RWPE2 (cell line): ENCODE measurements around the gene CARD11.

Experiments
- ATAC-seq: fragments of 200-7000 bp; cut with Tn5 transposase; 3 replicates; pipeline ENCODE4 v1.9.1; 2021; ENCODE audit warnings: low read depth
- DNase-seq: peaks from one replicate; pipeline ENCODE4 v3.0.0-alpha.2; 2020; ENCODE audit warnings: low spot score
- H3K27ac ChIP-seq: fragments of 450-650 bp; 2 replicates; pipeline ENCODE4 v1.5.1; 2017; ENCODE audit warnings: mild to moderate bottlenecking; ENCODE audit not compliant: poor library complexity, severe bottlenecking
- H3K27me3 ChIP-seq: fragments of 250-450 bp; sonication (Bioruptor Pico); 2 replicates; pipeline ENCODE4 v1.5.1; 2021; ENCODE audit warnings: mild to moderate bottlenecking, moderate library complexity; ENCODE audit not compliant: insufficient read depth, poor library complexity, severe bottlenecking
- H3K36me3 ChIP-seq: fragments of 250-450 bp; sonication (Bioruptor Pico); 2 replicates; pipeline ENCODE4 v1.5.1; 2020; ENCODE audit warnings: low read depth, mild to moderate bottlenecking, moderate library complexity
- H3K4me1 ChIP-seq: fragments of 250-450 bp; sonication (Bioruptor Pico); 2 replicates; pipeline ENCODE4 v1.5.1; 2021; ENCODE audit warnings: mild to moderate bottlenecking, moderate library complexity; ENCODE audit not compliant: insufficient read depth, poor library complexity, severe bottlenecking
- H3K4me3 ChIP-seq: fragments of 250-450 bp; sonication (Bioruptor Pico); 2 replicates; pipeline ENCODE4 v1.5.1; 2021; ENCODE audit warnings: mild to moderate bottlenecking, moderate library complexity; ENCODE audit not compliant: severe bottlenecking
- H3K9me3 ChIP-seq: fragments of 250-450 bp; sonication (Bioruptor Pico); 2 replicates; pipeline ENCODE4 v1.5.1; 2021; ENCODE audit warnings: mild to moderate bottlenecking, moderate library complexity; ENCODE audit not compliant: severe bottlenecking
- TF ChIP-seq, protein P1 (sequence below): fragments of 450-650 bp; IDR thresholded peaks from one replicate; pipeline ENCODE4 v1.5.1; 2017; ENCODE audit warnings: mild to moderate bottlenecking, moderate library complexity; ENCODE audit not compliant: poor library complexity, severe bottlenecking

The CARD11 gene

DNA sequence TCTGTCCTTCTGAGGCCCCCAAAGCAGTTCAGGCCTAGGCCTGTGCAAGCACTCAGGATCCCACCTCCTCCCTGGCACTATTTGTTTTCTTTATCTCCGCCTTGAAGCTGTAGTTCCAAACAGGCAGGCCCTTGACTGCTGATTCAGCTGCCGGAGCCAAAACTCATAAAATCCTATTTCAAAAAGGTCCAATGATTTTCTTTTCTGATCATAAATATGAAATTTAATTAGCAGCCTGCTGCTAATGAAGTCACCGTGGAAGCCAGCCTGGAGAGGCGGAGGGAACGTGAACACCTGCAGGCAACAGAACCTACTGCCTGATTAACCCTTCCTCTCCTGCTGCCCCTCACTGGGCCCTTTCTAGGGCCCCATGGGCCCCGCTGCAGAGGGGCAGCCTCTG, 60.1 kb downstream of the CARD11 start:
- Histone ChIP-seq H3K4me1 (no peaks in the 10 kb centered on the region), H3K36me3 (no peaks in the 10 kb centered on the region), H3K4me3 (no peak overlapping the region), H3K27ac (no peak overlapping the region), H3K27me3 (no peaks in the 10 kb centered on the region), H3K9me3 (no peaks in the 10 kb centered on the region)
- TF ChIP-seq, protein P1, sequence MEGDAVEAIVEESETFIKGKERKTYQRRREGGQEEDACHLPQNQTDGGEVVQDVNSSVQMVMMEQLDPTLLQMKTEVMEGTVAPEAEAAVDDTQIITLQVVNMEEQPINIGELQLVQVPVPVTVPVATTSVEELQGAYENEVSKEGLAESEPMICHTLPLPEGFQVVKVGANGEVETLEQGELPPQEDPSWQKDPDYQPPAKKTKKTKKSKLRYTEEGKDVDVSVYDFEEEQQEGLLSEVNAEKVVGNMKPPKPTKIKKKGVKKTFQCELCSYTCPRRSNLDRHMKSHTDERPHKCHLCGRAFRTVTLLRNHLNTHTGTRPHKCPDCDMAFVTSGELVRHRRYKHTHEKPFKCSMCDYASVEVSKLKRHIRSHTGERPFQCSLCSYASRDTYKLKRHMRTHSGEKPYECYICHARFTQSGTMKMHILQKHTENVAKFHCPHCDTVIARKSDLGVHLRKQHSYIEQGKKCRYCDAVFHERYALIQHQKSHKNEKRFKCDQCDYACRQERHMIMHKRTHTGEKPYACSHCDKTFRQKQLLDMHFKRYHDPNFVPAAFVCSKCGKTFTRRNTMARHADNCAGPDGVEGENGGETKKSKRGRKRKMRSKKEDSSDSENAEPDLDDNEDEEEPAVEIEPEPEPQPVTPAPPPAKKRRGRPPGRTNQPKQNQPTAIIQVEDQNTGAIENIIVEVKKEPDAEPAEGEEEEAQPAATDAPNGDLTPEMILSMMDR = no peak
- no peak for DNase-seq
- ATAC-seq = no peak

DNA sequence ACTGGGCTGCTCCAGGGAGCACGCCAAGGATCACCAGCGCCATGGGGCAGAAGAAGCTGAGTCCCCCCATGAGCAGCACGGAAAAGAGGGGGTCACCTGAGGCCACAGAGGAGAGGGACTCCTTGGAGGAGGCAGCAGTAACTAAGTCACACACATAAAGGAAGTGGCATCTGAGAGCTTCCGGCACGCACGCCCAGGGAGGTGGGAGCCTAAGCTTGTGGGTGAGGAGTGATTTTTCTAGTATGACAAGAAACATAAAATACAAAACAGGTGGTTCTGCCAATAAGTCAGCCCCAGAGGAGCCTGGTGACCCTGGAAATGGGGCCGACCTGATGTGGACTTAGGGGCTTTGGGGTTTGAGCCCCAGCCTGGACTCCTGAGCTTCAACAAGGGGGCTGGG, 60.8 kb downstream of the CARD11 start:
- H3K9me3 ChIP-seq = no peaks in the 10 kb centered on the region
- no peak for DNase-seq
- TF ChIP-seq, protein P1 = no peak

DNA sequence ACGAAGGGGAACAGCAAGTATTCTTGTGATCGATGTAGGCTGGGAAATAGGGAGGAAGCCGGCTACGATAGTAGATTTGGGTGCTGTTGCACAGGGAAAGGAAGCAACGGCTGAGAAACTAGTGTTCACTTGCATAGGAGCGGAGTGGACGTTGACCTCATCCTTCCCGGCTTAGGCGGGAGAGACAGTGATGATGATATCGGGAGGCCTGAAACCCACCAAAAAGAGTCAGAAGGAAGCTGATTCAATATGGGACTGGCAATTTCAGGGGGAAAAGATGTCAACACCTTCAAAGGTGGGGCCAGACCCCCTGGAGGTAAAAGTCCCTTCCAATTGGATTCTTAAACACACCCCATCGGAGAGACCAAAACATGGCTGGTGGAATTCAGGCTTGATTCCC, 61.3 kb downstream of the CARD11 start:
- H3K4me3 ChIP-seq = no peak overlapping the region
- H3K27me3 ChIP-seq = no peaks in the 10 kb centered on the region
- no peaks in the 10 kb centered on the region for H3K4me1 ChIP-seq
- DNase-seq (no peak), ATAC-seq (no peak)
- TF ChIP-seq, protein P1 = no peak
- H3K36me3 ChIP-seq = no peaks in the 10 kb centered on the region
- H3K27ac ChIP-seq = no peak overlapping the region
- no peaks in the 10 kb centered on the region for H3K9me3 ChIP-seq

More for the DNA sequence above, 60.8 kb downstream of the CARD11 start:
- H3K4me3 ChIP-seq = no peak overlapping the region
- H3K27ac ChIP-seq = no peak overlapping the region
- no peaks in the 10 kb centered on the region for H3K27me3 ChIP-seq
- H3K36me3 ChIP-seq = no peaks in the 10 kb centered on the region
- no peak for ATAC-seq
- H3K4me1 ChIP-seq = no peaks in the 10 kb centered on the region

DNA sequence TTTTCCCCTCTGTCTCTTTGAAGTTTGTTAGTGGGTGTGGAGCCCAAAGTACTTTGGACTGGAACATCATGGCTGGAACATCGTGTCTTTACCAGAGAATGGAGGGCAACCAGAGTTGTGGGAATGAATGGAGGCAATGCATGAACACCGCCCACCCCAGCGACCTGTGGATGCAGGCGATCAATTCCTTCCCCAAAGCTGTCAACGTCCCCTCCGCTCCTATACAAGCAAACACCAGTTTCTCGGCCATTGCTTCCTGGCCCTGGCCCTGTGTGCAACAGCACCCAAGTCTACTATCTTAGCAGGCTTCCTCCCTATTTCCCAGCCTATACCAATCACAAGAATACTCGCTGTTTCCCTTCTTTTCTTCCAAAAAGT, 62.6 kb downstream of the CARD11 start:
- no peak for DNase-seq

DNA sequence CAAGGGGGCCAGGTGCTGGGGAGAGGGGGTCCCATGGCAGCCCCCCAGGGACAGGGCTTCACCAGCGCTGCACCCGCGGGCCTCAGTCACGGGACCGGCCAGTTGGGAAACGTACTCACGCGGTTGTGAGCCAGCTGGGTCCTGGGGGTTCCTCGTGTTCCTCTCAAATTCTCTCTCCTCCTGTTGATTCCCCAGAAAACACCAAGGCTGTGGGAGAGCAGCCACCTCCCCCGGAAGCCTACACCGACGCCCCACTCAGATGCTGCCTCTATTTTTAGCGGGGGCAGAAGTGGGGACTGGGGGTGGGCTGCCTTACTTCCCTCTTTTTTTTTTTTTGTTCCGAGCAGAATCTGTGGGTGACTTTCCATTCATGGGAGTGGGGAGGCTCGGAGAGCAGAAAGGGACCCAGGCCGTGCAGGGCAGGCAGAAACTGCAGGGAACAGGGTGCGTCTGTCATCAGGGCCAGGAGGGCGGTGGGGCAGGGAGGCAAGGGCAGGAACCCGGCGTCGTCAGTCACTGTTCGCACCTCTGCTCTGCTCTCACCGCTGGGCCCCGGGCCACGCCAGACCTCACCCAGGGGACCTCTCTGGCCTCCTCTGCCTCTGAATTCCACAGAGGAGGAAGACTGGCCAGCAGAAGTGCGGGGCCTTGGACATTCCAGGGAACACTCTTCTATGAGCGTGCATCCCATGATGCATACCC, 63.1 kb downstream of the CARD11 start:
- Histone ChIP-seq H3K4me1 (no peaks in the 10 kb centered on the region), H3K9me3 (no peaks in the 10 kb centered on the region), H3K27me3 (no peaks in the 10 kb centered on the region), H3K36me3 (no peaks in the 10 kb centered on the region), H3K4me3 (no peak overlapping the region), H3K27ac (no peak overlapping the region)
- DNase-seq = no peak
- no peak for ATAC-seq
- TF ChIP-seq, protein P1 = no peak

More for the DNA sequence above, 62.6 kb downstream of the CARD11 start:
- ATAC-seq = no peak
- H3K9me3 ChIP-seq = no peaks in the 10 kb centered on the region
- no peak overlapping the region for H3K4me3 ChIP-seq
- TF ChIP-seq, protein P1 = no peak
- no peak overlapping the region for H3K27ac ChIP-seq
- no peaks in the 10 kb centered on the region for H3K36me3 ChIP-seq
- H3K4me1 ChIP-seq = no peaks in the 10 kb centered on the region
- H3K27me3 ChIP-seq = no peaks in the 10 kb centered on the region
